OCI-LY7 (cell line): Measurements from ENCODE around the gene PLCB3. TPM values are rescaled to one million over a fixed set of nuclear protein-coding genes. Genes with fewer than 3 reads are reported as not detected.

ENCODE experiments used
- Bru-seq: library from RNA; stranded (reverse); fragments of 400-500 nt; gene quantifications from one replicate; lab custom pipeline; 2021; lab: Mats Ljungman, UMichigan
- BruChase-seq, 2 experiments: library from RNA; stranded (reverse); fragments of 400-500 nt; gene quantifications; one replicate each; lab custom pipeline; 2021; lab: Mats Ljungman, UMichigan
- BruUV-seq: library from RNA; stranded (reverse); fragments of 400-500 nt; replicated peaks from 2 replicates; lab custom pipeline; 2021; lab: Mats Ljungman, UMichigan
- CTCF ChIA-PET: fragments of 300-600 bp; sonication (Branson Sonifier 250); formaldehyde crosslinking; loops from one replicate; lab custom pipeline; 2022; ENCODE audit warnings: antibody characterized with exemption; ENCODE audit not compliant: unreplicated experiment; lab: Charles Lee
- POLR2A ChIA-PET: fragments of 300-600 bp; sonication (Branson Sonifier 250); formaldehyde crosslinking; loops from one replicate; lab custom pipeline; 2022; ENCODE audit warnings: antibody characterized with exemption; lab: Charles Lee
- DNase-seq: peaks from one replicate; pipeline ENCODE4 v3.0.0-alpha.2; 2015; ENCODE audit warnings: low spot score
- H2AFZ ChIP-seq: fragments of 200-600 bp; sonication (generic), shearing (Covaris generic); 2 replicates; pipeline ENCODE4 v1.6.1; 2014; ENCODE audit warnings: mild to moderate bottlenecking, antibody characterized with exemption, low read length, moderate library complexity
- H3K27ac ChIP-seq: fragments of 200-600 bp; sonication (generic); 2 replicates; pipeline ENCODE4 v1.5.1; 2014; ENCODE audit warnings: mixed run types, low read depth, mild to moderate bottlenecking, moderate library complexity, low read length, inconsistent platforms; ENCODE audit not compliant: poor library complexity, severe bottlenecking
- H3K36me3 ChIP-seq: fragments of 200-600 bp; sonication (generic); 2 replicates; pipeline ENCODE4 v1.6.1; 2014; ENCODE audit warnings: mild to moderate bottlenecking, antibody characterized with exemption, low read length, moderate library complexity, mixed read lengths; ENCODE audit not compliant: insufficient read depth
- H3K4me1 ChIP-seq: fragments of 200-600 bp; sonication (generic); 2 replicates; pipeline ENCODE4 v1.5.1; 2014; ENCODE audit warnings: mild to moderate bottlenecking, low read length; ENCODE audit not compliant: insufficient read depth, poor library complexity, severe bottlenecking
- H3K4me2 ChIP-seq: fragments of 200-600 bp; sonication (generic); 2 replicates; pipeline ENCODE4 v1.6.1; 2014; ENCODE audit warnings: mild to moderate bottlenecking, low read length
- H3K4me3 ChIP-seq: fragments of 200-600 bp; sonication (generic); 2 replicates; pipeline ENCODE4 v1.5.1; 2014; ENCODE audit warnings: mild to moderate bottlenecking, low read depth, low read length; ENCODE audit not compliant: poor library complexity, severe bottlenecking
- H3K79me2 ChIP-seq: fragments of 200-600 bp; sonication (generic); 2 replicates; pipeline ENCODE4 v1.6.1; 2016; ENCODE audit warnings: low read depth, mild to moderate bottlenecking, low read length, moderate library complexity, mixed read lengths; ENCODE audit not compliant: insufficient read depth
- H3K9me2 ChIP-seq: fragments of 200-600 bp; sonication (generic); 2 replicates; pipeline ENCODE4 v1.6.1; 2016; ENCODE audit warnings: mild to moderate bottlenecking, low read length, mixed read lengths; ENCODE audit not compliant: insufficient read depth
- H3K9me3 ChIP-seq: fragments of 200-600 bp; sonication (generic); 2 replicates; pipeline ENCODE4 v1.6.1; 2014; ENCODE audit warnings: mild to moderate bottlenecking, mixed run types, low read length, mixed read lengths
- H4K20me1 ChIP-seq: fragments of 200-600 bp; sonication (generic); 2 replicates; pipeline ENCODE4 v1.6.1; 2014; ENCODE audit warnings: mild to moderate bottlenecking, antibody characterized with exemption, low read length, moderate library complexity, mixed read lengths; ENCODE audit not compliant: insufficient read depth
- CTCF ChIP-seq: fragments of 200-600 bp; sonication (generic); conservative IDR thresholded peaks from 2 replicates; pipeline ENCODE4 v1.5.1; 2014; ENCODE audit warnings: mild to moderate bottlenecking, antibody characterized with exemption, low read length, moderate library complexity, mixed read lengths
- EZH2phosphoT487 ChIP-seq: fragments of 200-600 bp; sonication (generic); IDR thresholded peaks from 2 replicates; pipeline ENCODE4 v1.6.1; 2018; ENCODE audit warnings: low read depth, borderline replicate concordance, mild to moderate bottlenecking, mixed run types, antibody characterized with exemption, low read length, moderate library complexity, mixed read lengths
- intact Hi-C: fragments of 100-400 bp; cut with micrococcal nuclease; formaldehyde crosslinking; loops from one replicate; pipeline ENCODE4 v1.10.0; 2022; ENCODE audit not compliant: unreplicated experiment
- long read RNA-seq: library from polyadenylated mRNA; stranded (forward); transcript quantifications from one replicate; pipeline ENCODE4 v2.0.0, GENCODE V29; 2022
- total RNA-seq, 2 experiments: library from RNA; depleted of rRNA in 1 of 2; stranded (reverse); fragments of >200 nt in 1 of 2; shearing (Covaris generic) in 1 of 2; gene quantifications; 2 replicates each; pipeline ENCODE4 v1.2.3, GENCODE V29; 2014 to 2022

Gene PLCB3
- 7.6 and 8.6 TPM in 2 replicates for total RNA-seq (2014; rRNA removed; shearing (Covaris generic))
- 10.3 and 12.4 TPM in 2 replicates for total RNA-seq (2022)
- percentile 35 among the genes with signal in this experiment for Bru-seq, nascent RNA
- percentile 47 among the genes with signal in this experiment for BruChase-seq, experiment 1, labeled RNA remaining after a 6-hour chase
- percentile 48 among the genes with signal in this experiment for BruChase-seq, experiment 2, labeled RNA remaining after a 2-hour chase
- long read RNA-seq, full-length matches to known transcripts, result 7 of 13 reads
- long read RNA-seq, partial matches to known transcripts, result 2 of 13 reads
- long read RNA-seq, other reads (novel, unspliced or antisense), result 4 of 13 reads

- Histone ChIP-seq H3K4me3 (peak within 1 kb of the TSS; percentile 76), H3K4me2 (peak within 1 kb of the TSS; percentile 98), H2AFZ (peak within 1 kb of the TSS; percentile 63; the same call in 1 of the 2 replicates), H3K79me2 (peaks cover 1% of the 10 kb centered on the region; the same call in 1 of the 2 replicates), H3K36me3 (no peaks in the 10 kb centered on the region), H3K9me2 (no peaks in the 10 kb centered on the region), H4K20me1 (no peaks in the 10 kb centered on the region), H3K9me3 (no peaks in the 10 kb centered on the region), H3K27ac (no peak within 1 kb of the TSS), H3K4me1 (peaks cover 55% of the 10 kb centered on the region)
- intact Hi-C loops, result loop anchor here (1.0 kb wide), 1 partner anchor 18 kb away; no protein-coding TSS in a partner anchor
- peak; percentile 70 for DNase-seq
- ChIA-PET CTCF (interaction anchor here (1.4 kb wide), 1 partner anchor 46 kb away, joined by 3 read pairs; no protein-coding TSS in a partner anchor), POLR2A (no interaction called here)
- TF ChIP-seq EZH2phosphoT487 (no peak), CTCF (peak; percentile 80)
- no TSS peak for BruUV-seq
These were observed at the start of gene PLCB3 for GRCh38 chr11:64251016-64251752. Gene PLCB3, plus strand, starts transcription at chr11:64251530. Its CDS starts 120 bp downstream, at chr11:64251650.

GRCh38 chr11:64201543-64201942 lies 49.8 kb upstream of the PLCB3 start:
- CTCF ChIA-PET, result no interaction called here
- Histone ChIP-seq H3K4me1 (peaks cover 24% of the 10 kb centered on the region), H4K20me1 (no peaks in the 10 kb centered on the region), H3K9me2 (no peaks in the 10 kb centered on the region), H3K79me2 (peaks cover 4% of the 10 kb centered on the region; the same call in 1 of the 2 replicates), H3K4me2 (no peak overlapping the region), H2AFZ (no peak overlapping the region), H3K4me3 (no peak overlapping the region), H3K36me3 (peaks cover 61% of the 10 kb centered on the region), H3K9me3 (no peaks in the 10 kb centered on the region), H3K27ac (no peak overlapping the region)
- TF ChIP-seq CTCF (no peak), EZH2phosphoT487 (no peak)
- no TSS peak for BruUV-seq
- intact Hi-C loops, result loop anchor here (5.0 kb wide), 1 partner anchor 86 kb away; the partner anchor contains the start of gene GPR137
- no peak for DNase-seq
- POLR2A ChIA-PET, result no interaction called here
